Prostate gland (tissue), 2 donors: ENCODE data around the gene KIFC3.

Experiments used
- CTCF ChIP-seq, 4 experiments: fragments of 200-600 bp in 2 of 4; fragments of 450-650 bp in 2 of 4; sonication (generic) in 2 of 4; IDR thresholded peaks; 1 replicate in 3 of 4; 2 replicates in 1 of 4; pipeline ENCODE4 v1.5.1; 2016 to 2019; ENCODE audit warnings: antibody characterized with exemption in 4 of 4, mild to moderate bottlenecking in 2 of 4, moderate library complexity in 2 of 4
- POLR2A ChIP-seq: fragments of 450-650 bp; IDR thresholded peaks from one replicate; pipeline ENCODE4 v1.6.1; 2016; ENCODE audit warnings: antibody characterized with exemption, mild to moderate bottlenecking

- TF ChIP-seq POLR2A (no peak), CTCF (IDR thresholded peaks at IDR 0.05) (no peak)
Observed at GRCh38 chr16:57817680-57818079, 15.4 kb upstream of the KIFC3 start.
